Stomach (tissue), 9 donors: Measurements from ENCODE around the gene TBC1D16. TPM values are rescaled to one million over a fixed set of nuclear protein-coding genes. Genes with fewer than 3 reads are reported as not detected.
A peak's percentile ranks its signal among the peaks of the same experiment; 100 is the strongest.

Source experiments
- DNase-seq, 2 donors: peaks; one replicate each; pipeline versions ENCODE4 v3.0.0 to v3.0.0-alpha.2; 2013 to 2019
- H3K27ac ChIP-seq, 5 donors: fragments of 200-600 bp in 4 of 5; sonication (generic) in 4 of 5; one replicate each; pipeline ENCODE4 v1.5.1; 2013 to 2019; ENCODE audit warnings: mild to moderate bottlenecking in 1 of 5, moderate library complexity in 1 of 5
- H3K27me3 ChIP-seq, 3 donors: fragments of 200-600 bp; sonication (generic); one replicate each; pipeline ENCODE4 v1.5.1; 2017 to 2019; ENCODE audit warnings: mixed run types in 1 of 3
- H3K36me3 ChIP-seq, 4 donors: fragments of 200-600 bp; sonication (generic); 1 replicate in 3 of 4; 2 replicates in 1 of 4; pipeline ENCODE4 v1.5.1; 2016 to 2019
- H3K4me1 ChIP-seq, 4 donors: fragments of 200-600 bp; sonication (generic); one replicate each; pipeline ENCODE4 v1.5.1; 2016 to 2019
- H3K4me3 ChIP-seq, 4 donors: fragments of 200-600 bp; sonication (generic) in 3 of 4; one replicate each; pipeline ENCODE4 v1.5.1; 2016 to 2019; ENCODE audit warnings: mild to moderate bottlenecking in 1 of 4
- H3K9me3 ChIP-seq, 4 donors: fragments of 200-600 bp; sonication (generic); one replicate each; pipeline ENCODE4 v1.5.1; 2016 to 2019
- CTCF ChIP-seq, 7 experiments: fragments of 450-650 bp in 4 of 7; fragments of 200-600 bp in 3 of 7; sonication (generic) in 3 of 7; IDR thresholded peaks; one replicate each; pipeline ENCODE4 v1.5.1; 2016 to 2019; ENCODE audit warnings: antibody characterized with exemption in 7 of 7, control low read depth in 2 of 7, mild to moderate bottlenecking in 1 of 7
- EP300 ChIP-seq: sonication (generic); formaldehyde crosslinking; IDR thresholded peaks from one replicate; pipeline ENCODE4 v1.6.1; 2017; ENCODE audit warnings: antibody characterized with exemption
- POLR2A ChIP-seq, 4 donors: fragments of 450-650 bp; IDR thresholded peaks; one replicate each; pipeline ENCODE4 v1.6.1; 2016; ENCODE audit warnings: antibody characterized with exemption in 4 of 4, control low read depth in 2 of 4, mild to moderate bottlenecking in 1 of 4, moderate library complexity in 1 of 4
- POLR2AphosphoS5 ChIP-seq, 3 donors: sonication (generic); formaldehyde crosslinking; IDR thresholded peaks; one replicate each; pipeline ENCODE4 v1.6.1; 2016; ENCODE audit warnings: antibody characterized with exemption in 3 of 3
- WGBS, 5 donors: extraction: QIAGEN DNeasy Blood & Tissue Kit in 3 of 5; methylation state at CpG; one replicate each; pipeline versions ENCODE4 v1.1.5 to v1.1.7; 2013 to 2018; 5-methylcytosine and 5-hydroxymethylcytosine counted together
- intact Hi-C: fragments of 100-400 bp; cut with DNase I; formaldehyde crosslinking; loops from one replicate; pipeline ENCODE4 v1.15.1; 2023; ENCODE audit warnings: low total_unique reads
- polyA plus RNA-seq, 3 donors: library from polyadenylated mRNA; stranded (reverse); fragments of 200-250 nt; gene quantifications; one replicate each; pipeline ENCODE4 v1.2.3, GENCODE V29; 2013
- total RNA-seq, 5 donors: library from RNA; depleted of rRNA; stranded (reverse); fragments of >200 nt; gene quantifications; one replicate each; pipeline versions ENCODE4 v1.1.0 to v1.2.3, GENCODE V29; 2014 to 2016
- donor health status: healthy with polysubstance abuse.
- donor health status: Bipolar disorder and iron deficiency.
- donor health status: healthy.

The TBC1D16 gene
- total and polyA plus RNA-seq, 8 donors = 3.0 to 22.2 (median 16.8) TPM

GRCh38 chr17:79977161-79977631, 58.5 kb downstream of the TBC1D16 start:
- intact Hi-C loops = no loop called here
- Histone ChIP-seq H3K9me3 (no peaks in the 10 kb centered on the region), H3K27me3 (no peaks in the 10 kb centered on the region), H3K4me3 (no peak overlapping the region), H3K27ac (no peak overlapping the region), H3K36me3 (peaks cover 0 to 28% (median 19%) of the 10 kb centered on the region in 4 donors), H3K4me1 (peaks cover 12 to 22% (median 17%) of the 10 kb centered on the region in 4 donors)
- WGBS, 5 donors = 87 to 94% (median 91%) methylated on average over 17 to 18 of the region's 18 CpGs
- no peak for TF ChIP-seq POLR2AphosphoS5 (IDR thresholded peaks at IDR 0.05)
- TF ChIP-seq CTCF (IDR thresholded peaks at IDR 0.05) = no peak
- no peak for TF ChIP-seq EP300
- TF ChIP-seq POLR2A (IDR thresholded peaks at IDR 0.05) = no peak
- no peak for DNase-seq

GRCh38 chr17:79976451-79976850, 59.2 kb downstream of the TBC1D16 start:
- Histone ChIP-seq H3K27me3 (no peaks in the 10 kb centered on the region), H3K27ac (no peak overlapping the region), H3K36me3 (peaks cover 0 to 35% (median 26%) of the 10 kb centered on the region in 4 donors), H3K4me1 (peaks cover 12 to 22% (median 17%) of the 10 kb centered on the region in 4 donors), H3K4me3 (no peak overlapping the region), H3K9me3 (no peaks in the 10 kb centered on the region)
- intact Hi-C loops = no loop called here
- TF ChIP-seq EP300 = no peak
- no peak for TF ChIP-seq POLR2A (IDR thresholded peaks at IDR 0.05)
- TF ChIP-seq POLR2AphosphoS5 (IDR thresholded peaks at IDR 0.05) = no peak
- TF ChIP-seq CTCF (IDR thresholded peaks at IDR 0.05) = no peak
- 92 to 95% (median 94%) methylated on average over 14 of the region's 14 CpGs for WGBS, 5 donors
- no peak for DNase-seq

GRCh38 chr17:79975498-79976134, 60.1 kb downstream of the TBC1D16 start:
- H3K27me3 ChIP-seq = no peaks in the 10 kb centered on the region
- peaks cover 12 to 22% (median 17%) of the 10 kb centered on the region in 4 donors for H3K4me1 ChIP-seq
- WGBS, 5 donors = 80 to 87% (median 82%) methylated on average over 17 to 20 of the region's 20 CpGs
- intact Hi-C loops = no loop called here
- TF ChIP-seq POLR2AphosphoS5 (IDR thresholded peaks at IDR 0.05) = no peak
- no peak for TF ChIP-seq POLR2A (IDR thresholded peaks at IDR 0.05)
- TF ChIP-seq CTCF (IDR thresholded peaks at IDR 0.05) = no peak
- no peak for TF ChIP-seq EP300
- no peak for DNase-seq
- peaks cover 0 to 39% (median 27%) of the 10 kb centered on the region in 4 donors for H3K36me3 ChIP-seq
- no peak overlapping the region for H3K4me3 ChIP-seq
- no peaks in the 10 kb centered on the region for H3K9me3 ChIP-seq
- peak overlapping the region; percentile 62 to 84 (median 75) for H3K27ac ChIP-seq

- intact Hi-C loops = no loop called here
- DNase-seq = peak; percentile 58 to 71
- H3K27ac ChIP-seq = peak overlapping the region; percentile 62 to 84 (median 75)
- no peaks in the 10 kb centered on the region for H3K9me3 ChIP-seq
- peaks cover 12 to 22% (median 17%) of the 10 kb centered on the region in 4 donors for H3K4me1 ChIP-seq
- TF ChIP-seq CTCF (IDR thresholded peaks at IDR 0.05) (peak in 4 of 7 experiments; percentile 25 to 52 (median 34)), EP300 (no peak)
- H3K27me3 ChIP-seq = no peaks in the 10 kb centered on the region
- WGBS, 5 donors = 29 to 60% (median 53%) methylated on average over 23 of the region's 23 CpGs
- no peak overlapping the region for H3K4me3 ChIP-seq
- peaks cover 0 to 40% (median 27%) of the 10 kb centered on the region in 4 donors for H3K36me3 ChIP-seq
These were observed 60.8 kb downstream of the TBC1D16 start for GRCh38 chr17:79974566-79975497.
